Neuronal stem cell (in vitro differentiated cells): ENCODE measurements around the gene JAGN1. TPM values are rescaled to one million over a fixed set of nuclear protein-coding genes. Genes with fewer than 3 reads are reported as not detected.

Experiments
- DNase-seq: peaks from one replicate; pipeline ENCODE4 v3.0.0-alpha.2; 2013; ENCODE audit warnings: low spot score
- H2AFZ ChIP-seq: one replicate; pipeline ENCODE4 v1.6.1; 2013; ENCODE audit warnings: mild to moderate bottlenecking, low read length, inconsistent platforms
- H2AK5ac ChIP-seq: 2 replicates; pipeline ENCODE4 v1.6.1; 2013; ENCODE audit warnings: low read depth, mild to moderate bottlenecking, inconsistent platforms, low read length, moderate library complexity, mixed read lengths
- H2BK120ac ChIP-seq: 2 replicates; pipeline ENCODE4 v1.6.1; 2013; ENCODE audit warnings: low read depth, mild to moderate bottlenecking, inconsistent platforms, low read length, moderate library complexity, mixed read lengths
- H2BK12ac ChIP-seq: one replicate; pipeline ENCODE4 v1.6.1; 2013; ENCODE audit warnings: low read length, inconsistent platforms
- H2BK15ac ChIP-seq: 2 replicates; pipeline ENCODE4 v1.6.1; 2013; ENCODE audit warnings: mild to moderate bottlenecking, low read length, inconsistent platforms, mixed read lengths
- H2BK5ac ChIP-seq: one replicate; pipeline ENCODE4 v1.6.1; 2013; ENCODE audit warnings: inconsistent platforms, mild to moderate bottlenecking, low read length, moderate library complexity
- H3K14ac ChIP-seq: one replicate; pipeline ENCODE4 v1.6.1; 2013; ENCODE audit warnings: low read length, inconsistent platforms
- H3K18ac ChIP-seq: 2 replicates; pipeline ENCODE4 v1.6.1; 2013; ENCODE audit warnings: low read length, inconsistent platforms
- H3K23ac ChIP-seq: 2 replicates; pipeline ENCODE4 v1.6.1; 2013; ENCODE audit warnings: low read depth, mild to moderate bottlenecking, mixed read lengths, low read length, inconsistent platforms; ENCODE audit not compliant: poor library complexity
- H3K27ac ChIP-seq: replicated peaks from 3 replicates; pipeline ENCODE4 v1.5.1; 2013; ENCODE audit warnings: low read length, inconsistent platforms
- H3K27me3 ChIP-seq, 3 experiments: 2 replicates each; pipeline ENCODE4 v1.6.1; 2013; ENCODE audit warnings: low read length in 3 of 3, mild to moderate bottlenecking in 2 of 3, inconsistent platforms in 1 of 3, low read depth in 1 of 3, mixed read lengths in 1 of 3, moderate library complexity in 1 of 3; ENCODE audit not compliant: control insufficient read depth in 3 of 3, insufficient read depth in 3 of 3
- H3K36me3 ChIP-seq, 2 donors: replicated peaks in 1 of 2; 2 replicates each; pipeline ENCODE4 v1.6.1; 2013; ENCODE audit warnings: low read length in 2 of 2; ENCODE audit not compliant: control insufficient read depth in 2 of 2, insufficient read depth in 2 of 2
- H3K4ac ChIP-seq: 2 replicates; pipeline ENCODE4 v1.6.1; 2013; ENCODE audit warnings: inconsistent platforms, mild to moderate bottlenecking, low read length, moderate library complexity
- H3K4me1 ChIP-seq, 2 donors: 1 replicate in 1 of 2; 2 replicates in 1 of 2; pipeline ENCODE4 v1.6.1; 2013; ENCODE audit warnings: low read length in 2 of 2, low read depth in 1 of 2; ENCODE audit not compliant: control insufficient read depth in 2 of 2, insufficient read depth in 1 of 2
- H3K4me2 ChIP-seq: one replicate; pipeline ENCODE4 v1.6.1; 2013; ENCODE audit warnings: mild to moderate bottlenecking, low read length, inconsistent platforms; ENCODE audit not compliant: insufficient read depth, poor library complexity, severe bottlenecking
- H3K4me3 ChIP-seq, 2 donors: 2 replicates each; pipeline ENCODE4 v1.5.1; 2013; ENCODE audit warnings: low read length in 2 of 2, mild to moderate bottlenecking in 2 of 2, inconsistent platforms in 1 of 2, moderate library complexity in 1 of 2
- H3K79me1 ChIP-seq: one replicate; pipeline ENCODE4 v1.6.1; 2013; ENCODE audit warnings: low read depth, mild to moderate bottlenecking, inconsistent platforms, low read length, moderate library complexity
- H3K9ac ChIP-seq: one replicate; pipeline ENCODE4 v1.6.1; 2013; ENCODE audit warnings: mild to moderate bottlenecking, low read depth, low read length, inconsistent platforms; ENCODE audit not compliant: poor library complexity
- H3K9me3 ChIP-seq, 2 donors: replicated peaks in 1 of 2; 2 replicates each; pipeline versions ENCODE3 to v1.6.1; 2013; ENCODE audit warnings: low read length in 2 of 2, mild to moderate bottlenecking in 2 of 2, inconsistent platforms in 1 of 2, low read depth in 1 of 2, mixed read lengths in 1 of 2, moderate library complexity in 1 of 2; ENCODE audit not compliant: control insufficient read depth in 2 of 2, insufficient read depth in 1 of 2
- H4K8ac ChIP-seq: one replicate; pipeline ENCODE4 v1.6.1; 2013; ENCODE audit warnings: low read depth, mild to moderate bottlenecking, inconsistent platforms, low read length, moderate library complexity
- H4K91ac ChIP-seq: one replicate; pipeline ENCODE4 v1.6.1; 2013; ENCODE audit warnings: low read length, low read depth, mild to moderate bottlenecking, inconsistent platforms; ENCODE audit not compliant: poor library complexity
- WGBS, 2 donors: extraction: QIAGEN DNeasy Blood & Tissue Kit; methylation state at CpG; one replicate each; pipeline ENCODE4 v1.1.7; 2013; ENCODE audit warnings: missing lambda C conversion rate in 2 of 2, mixed read lengths in 1 of 2; ENCODE audit not compliant: insufficient read length in 2 of 2, insufficient replicate concordance in 1 of 2; ENCODE audit errors: extremely low coverage in 2 of 2; 5-methylcytosine and 5-hydroxymethylcytosine counted together
- small RNA-seq: library from polyadenylated mRNA; stranded (forward); fragments of <200 nt; extraction: miRNeasy Mini kit (QIAGEN cat#:217004); gene quantifications from one replicate; pipeline ENCODE3, GENCODE V24; 2013; ENCODE audit not compliant: insufficient read depth

Gene JAGN1

DNA sequence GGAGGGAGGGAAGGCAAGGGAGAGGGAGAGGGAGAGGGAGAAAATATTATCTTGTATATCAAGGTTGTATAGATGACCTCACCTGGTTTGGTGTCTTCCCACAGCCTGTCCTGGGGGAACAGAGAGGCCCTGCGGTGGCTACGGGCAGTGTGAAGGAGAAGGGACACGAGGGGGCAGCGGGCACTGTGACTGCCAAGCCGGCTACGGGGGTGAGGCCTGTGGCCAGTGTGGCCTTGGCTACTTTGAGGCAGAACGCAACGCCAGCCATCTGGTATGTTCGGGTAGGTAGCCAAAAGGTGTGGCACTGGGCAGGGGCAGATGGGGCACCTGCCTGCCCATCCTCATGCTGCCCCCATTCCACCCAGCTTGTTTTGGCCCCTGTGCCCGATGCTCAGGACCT, 50.3 kb downstream of the JAGN1 start:
- Histone ChIP-seq H4K91ac (no peak overlapping the region), H2BK120ac (no peak overlapping the region), H3K4me3 (peak overlapping the region in 1 of 2 donors; percentile 65), H3K27ac (no peak overlapping the region), H3K9ac (no peak overlapping the region), H3K79me1 (no peaks in the 10 kb centered on the region), H3K18ac (no peak overlapping the region), H3K14ac (no peak overlapping the region), H3K4me1 (no peaks in the 10 kb centered on the region), H2BK5ac (no peak overlapping the region), H3K23ac (no peak overlapping the region), H2AFZ (no peak overlapping the region), H3K4ac (no peak overlapping the region), H3K4me2 (no peak overlapping the region), H3K27me3 (peaks cover 0 to 2% (median 0%) of the 10 kb centered on the region in 3 experiments), H2AK5ac (peak overlapping the region; percentile 20), H2BK15ac (no peak overlapping the region), H4K8ac (no peak overlapping the region), H3K9me3 (peaks cover 0 to 5% of the 10 kb centered on the region in 2 donors), H2BK12ac (no peak overlapping the region), H3K36me3 (peaks cover 14 to 62% of the 10 kb centered on the region in 2 donors)
- no peak for DNase-seq
- WGBS, 2 donors, result no CpG with 5 or more reads among the region's 10 CpGs

DNA sequence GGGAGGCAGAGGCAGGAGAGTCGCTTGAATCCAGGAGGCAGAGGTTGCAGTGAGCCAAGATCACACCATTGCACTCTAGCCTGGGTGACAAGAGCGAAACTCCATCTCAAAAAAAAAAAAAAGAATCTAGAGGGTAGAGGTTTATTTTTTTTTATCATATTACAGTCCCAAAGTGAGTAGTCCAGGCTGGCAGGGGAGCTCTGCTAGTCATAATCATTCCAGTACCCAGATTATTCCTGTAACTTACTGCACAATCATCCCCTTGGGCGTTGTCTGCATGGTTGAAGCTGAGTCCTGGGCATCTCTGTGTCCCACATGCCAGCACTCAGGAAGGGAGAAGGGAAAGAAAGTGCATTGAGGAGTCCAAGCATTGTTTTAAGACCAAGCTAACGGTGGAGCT, 51.8 kb downstream of the JAGN1 start:
- Histone ChIP-seq H3K9ac (no peak overlapping the region), H3K14ac (no peak overlapping the region), H2BK15ac (no peak overlapping the region), H3K18ac (no peak overlapping the region), H2AFZ (no peak overlapping the region), H2AK5ac (no peak overlapping the region), H2BK5ac (no peak overlapping the region), H2BK12ac (no peak overlapping the region), H3K23ac (no peak overlapping the region), H3K79me1 (no peaks in the 10 kb centered on the region), H3K4me1 (peaks cover 0 to 4% of the 10 kb centered on the region in 2 donors), H4K8ac (no peak overlapping the region), H3K4ac (no peak overlapping the region), H4K91ac (no peak overlapping the region), H3K9me3 (peaks cover 0 to 5% of the 10 kb centered on the region in 2 donors), H3K36me3 (peaks cover 11 to 48% of the 10 kb centered on the region in 2 donors), H3K27ac (no peak overlapping the region), H3K4me2 (no peak overlapping the region), H2BK120ac (no peak overlapping the region), H3K27me3 (peaks cover 0 to 4% (median 0%) of the 10 kb centered on the region in 3 experiments), H3K4me3 (no peak overlapping the region)
- DNase-seq, result no peak
- no CpG with 5 or more reads among the region's 4 CpGs for WGBS, 2 donors

DNA sequence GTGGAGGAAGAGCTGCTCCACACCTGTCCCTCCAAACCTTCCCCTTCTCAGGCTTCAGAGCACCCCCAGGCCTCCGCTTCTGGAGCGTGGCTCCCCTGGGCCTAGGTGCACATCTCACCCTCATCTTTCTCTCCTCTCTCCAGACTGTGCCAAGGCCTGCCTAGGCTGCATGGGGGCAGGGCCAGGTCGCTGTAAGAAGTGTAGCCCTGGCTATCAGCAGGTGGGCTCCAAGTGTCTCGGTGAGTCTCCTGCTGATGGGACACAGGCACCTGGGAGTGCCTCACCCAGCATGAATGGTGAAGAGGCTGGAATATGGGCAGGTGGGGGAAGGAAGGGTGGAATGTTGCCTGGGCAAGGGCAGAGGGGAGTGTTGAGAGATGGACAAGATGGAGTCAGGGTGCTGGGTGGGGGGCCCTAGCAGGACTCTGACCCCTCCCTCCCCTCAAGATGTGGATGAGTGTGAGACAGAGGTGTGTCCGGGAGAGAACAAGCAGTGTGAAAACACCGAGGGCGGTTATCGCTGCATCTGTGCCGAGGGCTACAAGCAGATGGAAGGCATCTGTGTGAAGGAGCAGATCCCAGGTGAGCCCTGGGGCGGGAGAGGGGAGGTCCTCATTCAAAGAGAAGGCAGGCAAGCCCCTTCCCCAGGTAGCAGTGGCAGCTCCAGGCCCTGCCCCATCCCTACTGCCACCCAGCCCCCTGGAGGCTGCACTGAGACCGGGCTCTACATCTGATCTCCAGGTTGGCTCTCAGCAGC, 52.7 kb downstream of the JAGN1 start:
- Histone ChIP-seq H3K4me3 (no peak overlapping the region), H3K9me3 (peaks cover 0 to 6% of the 10 kb centered on the region in 2 donors), H2AFZ (no peak overlapping the region), H3K27ac (no peak overlapping the region), H2BK12ac (no peak overlapping the region), H3K23ac (no peak overlapping the region), H3K4ac (no peak overlapping the region), H3K36me3 (peaks cover 13 to 38% of the 10 kb centered on the region in 2 donors), H4K91ac (no peak overlapping the region), H3K27me3 (peaks cover 0 to 4% (median 0%) of the 10 kb centered on the region in 3 experiments), H3K79me1 (peaks cover 3% of the 10 kb centered on the region), H2BK120ac (no peak overlapping the region), H3K14ac (no peak overlapping the region), H4K8ac (no peak overlapping the region), H3K9ac (no peak overlapping the region), H2BK15ac (no peak overlapping the region), H3K18ac (no peak overlapping the region), H3K4me2 (no peak overlapping the region), H3K4me1 (peaks cover 0 to 9% of the 10 kb centered on the region in 2 donors), H2AK5ac (no peak overlapping the region), H2BK5ac (no peak overlapping the region)
- no CpG with 5 or more reads among the region's 11 CpGs for WGBS, 2 donors
- DNase-seq, result no peak

Small RNA genes within 50 kb of the gene (small RNA-seq; reads per million reads assigned to genes)
- gene RNU6-882P, result not detected
